ENCODE measurements around the gene YBEY.
A peak's percentile ranks its signal among the peaks of the same experiment; 100 is the strongest.
"Not testable (repeated sequence)": the region's sequence is repeated elsewhere in the genome, so short reads cannot be mapped to it uniquely, and the experiment has no call there.

Gene YBEY

GRCh38 chr21:46285761-46286647 lies at the start of gene YBEY:
Gene YBEY (plus strand): TSS chr21:46286342. CDS start chr21:46286914, 572 bp downstream.
- peak; percentile 87 for DNase-seq (ENCODE audit: low read depth)

DNA sequence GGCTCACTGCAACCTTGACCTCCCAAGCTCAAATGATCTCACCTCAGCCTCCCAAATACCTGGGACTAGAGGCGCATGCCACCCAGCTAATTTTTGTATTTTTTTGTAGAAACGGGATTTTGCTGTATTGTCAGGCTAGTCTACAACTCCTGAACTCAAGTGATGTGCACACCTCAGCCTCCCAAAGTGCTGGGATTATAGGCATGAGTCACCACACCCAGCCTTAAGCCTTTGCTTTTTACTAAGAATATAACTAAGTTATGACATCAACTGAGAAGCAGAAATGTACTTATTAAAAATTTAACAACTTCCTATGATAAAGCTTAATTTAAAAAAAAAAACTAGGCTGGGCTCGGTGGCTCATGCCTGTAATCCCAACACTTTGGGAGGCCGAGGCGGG lies 48.7 kb upstream of the YBEY start:
- no peak for DNase-seq (ENCODE audit: low read depth)

GRCh38 chr21:46239817-46240325 lies 46.3 kb upstream of the YBEY start:
- no peak for DNase-seq (ENCODE audit: low read depth)

GRCh38 chr21:46241577-46241976 lies 44.6 kb upstream of the YBEY start:
- DNase-seq (ENCODE audit: low read depth) = not testable (repeated sequence)

GRCh38 chr21:46243325-46243724 lies 42.8 kb upstream of the YBEY start:
- DNase-seq (ENCODE audit: low read depth) = no peak

DNA sequence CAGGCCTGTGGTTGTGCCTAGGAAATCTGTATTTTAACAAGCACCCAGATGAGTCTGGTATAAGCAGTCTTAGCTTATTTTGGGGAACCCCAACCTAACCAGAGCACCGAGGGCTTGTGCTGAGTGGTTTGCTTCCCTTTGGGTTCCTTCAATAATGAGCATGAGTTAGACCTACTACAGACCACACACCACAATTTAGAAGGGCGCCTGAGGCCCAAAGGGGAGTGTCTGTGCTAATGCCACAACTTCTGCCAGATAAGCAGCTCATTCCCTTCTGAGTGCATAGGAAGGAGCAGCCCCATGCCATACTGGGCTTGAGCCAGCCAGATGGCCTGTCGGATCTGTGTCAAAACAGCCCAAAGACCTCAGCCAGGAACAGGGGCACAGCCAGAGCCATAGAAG lies 42.2 kb upstream of the YBEY start:
- DNase-seq (ENCODE audit: low read depth) = no peak

- no peak for DNase-seq (ENCODE audit: low read depth)
Observed at GRCh38 chr21:46244602-46245001, 41.5 kb upstream of the YBEY start.

- DNase-seq (ENCODE audit: low read depth) = no peak
Observed at GRCh38 chr21:46245213-46245915, 40.8 kb upstream of the YBEY start.

DNA sequence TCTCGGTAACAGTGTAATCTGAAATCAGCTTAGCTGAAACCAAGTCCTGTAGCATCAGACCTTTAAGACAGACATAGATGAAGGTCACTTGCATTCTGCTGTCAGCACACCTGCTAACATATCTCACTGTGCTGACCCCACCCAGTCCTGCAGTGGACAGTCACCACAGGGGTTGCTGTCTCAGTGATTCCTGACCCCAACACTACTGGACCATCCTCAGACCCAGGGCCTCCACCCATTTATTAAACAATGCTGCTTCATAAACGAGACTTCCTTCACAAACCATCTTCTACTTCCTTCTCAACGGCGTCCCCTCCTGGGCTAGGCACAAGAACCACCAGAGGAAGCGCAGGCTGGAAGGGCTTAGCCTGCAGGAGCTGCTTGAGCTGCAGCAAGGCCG lies 39.8 kb upstream of the YBEY start:
- DNase-seq (ENCODE audit: low read depth) = no peak

GRCh38 chr21:46247699-46248421 lies 38.3 kb upstream of the YBEY start:
- DNase-seq (ENCODE audit: low read depth) = no peak

DNA sequence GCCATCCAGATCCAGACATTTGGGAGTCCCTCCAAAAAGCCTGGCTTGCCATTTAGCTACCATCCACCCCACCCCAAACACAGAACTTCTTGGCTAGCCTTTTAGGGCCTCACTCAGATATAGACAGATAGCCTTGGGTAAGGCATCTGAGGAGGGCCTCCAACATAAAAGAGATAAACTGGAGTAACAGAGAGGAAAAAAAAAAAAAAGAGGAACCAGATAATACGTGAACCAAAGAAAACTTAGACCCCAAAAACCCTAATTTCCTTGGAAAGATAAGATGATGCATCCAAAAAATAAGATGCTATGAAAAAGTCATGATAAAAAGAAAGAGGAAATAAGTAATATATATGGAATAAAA lies 37.7 kb upstream of the YBEY start:
- DNase-seq (ENCODE audit: low read depth) = no peak

GRCh38 chr21:46248827-46249226 lies 37.3 kb upstream of the YBEY start:
- no peak for DNase-seq (ENCODE audit: low read depth)

DNA sequence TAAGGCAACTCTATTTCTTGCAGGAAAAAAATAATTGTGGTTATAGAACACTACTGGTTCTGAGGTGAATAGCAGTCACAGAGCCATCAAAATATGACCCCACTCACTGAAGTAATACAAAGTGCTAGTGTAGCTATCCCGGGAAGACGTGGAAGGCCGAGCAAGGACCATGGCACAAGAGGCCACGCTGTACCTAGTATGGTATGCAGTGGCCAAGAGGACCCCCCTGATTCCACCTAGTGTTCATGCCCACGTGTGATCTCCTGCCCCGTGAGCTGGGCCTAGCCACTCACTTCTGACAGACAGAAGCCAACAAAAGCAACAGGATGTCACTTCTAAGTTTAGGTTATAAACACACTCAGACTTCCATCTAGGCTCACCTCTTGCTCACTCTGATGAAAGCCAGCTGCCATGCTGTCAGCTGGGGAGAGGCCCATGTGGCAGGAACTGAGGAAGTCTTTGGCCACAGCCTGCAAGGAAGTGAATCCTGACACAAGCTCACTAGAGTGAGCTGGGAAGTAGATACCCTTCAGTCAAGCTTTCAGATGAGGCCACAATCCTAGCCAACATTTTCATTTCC lies 35.9 kb upstream of the YBEY start:
- no peak for DNase-seq (ENCODE audit: low read depth)

- DNase-seq (ENCODE audit: low read depth) = no peak
Observed at GRCh38 chr21:46252840-46253239, 33.3 kb upstream of the YBEY start.

- DNase-seq (ENCODE audit: low read depth) = peak; percentile 24
Observed at GRCh38 chr21:46253610-46254124, 32.5 kb upstream of the YBEY start.

DNA sequence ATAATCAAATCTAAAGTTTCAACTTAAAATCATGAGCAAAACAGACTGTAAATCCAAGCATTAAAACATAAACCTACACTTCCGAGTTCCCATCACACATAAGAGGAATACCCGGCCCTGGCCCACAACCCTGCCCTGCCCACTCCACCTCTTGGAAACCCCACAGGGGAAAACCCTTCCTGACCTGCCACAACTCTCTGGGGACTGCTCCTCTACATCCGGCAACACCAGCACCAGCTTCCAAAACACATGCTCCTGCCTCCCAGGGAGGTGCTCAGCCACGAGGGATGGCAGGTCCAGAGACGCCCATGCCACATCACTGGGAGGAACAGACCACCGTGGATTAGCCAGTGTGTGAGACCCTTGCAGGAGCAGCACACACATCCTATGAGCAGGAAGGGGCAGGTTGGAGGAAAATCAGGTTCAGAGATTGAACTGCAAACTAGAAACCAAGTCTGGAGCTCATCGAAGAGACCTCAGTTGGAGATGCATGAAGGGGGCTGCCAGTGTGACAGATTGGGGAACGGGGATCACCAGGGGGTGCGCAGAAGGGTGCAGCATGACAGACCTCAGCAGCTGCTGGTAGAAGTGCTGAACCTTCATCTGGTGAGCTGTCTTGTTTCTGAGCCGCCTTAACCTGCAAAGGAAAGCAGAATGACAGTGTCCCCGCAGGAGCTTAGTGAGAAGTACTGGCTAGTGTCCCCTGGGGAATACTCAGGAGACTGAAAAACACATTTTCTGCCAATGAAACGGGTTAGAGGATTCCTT lies 31.8 kb upstream of the YBEY start:
- DNase-seq (ENCODE audit: low read depth) = no peak

DNA sequence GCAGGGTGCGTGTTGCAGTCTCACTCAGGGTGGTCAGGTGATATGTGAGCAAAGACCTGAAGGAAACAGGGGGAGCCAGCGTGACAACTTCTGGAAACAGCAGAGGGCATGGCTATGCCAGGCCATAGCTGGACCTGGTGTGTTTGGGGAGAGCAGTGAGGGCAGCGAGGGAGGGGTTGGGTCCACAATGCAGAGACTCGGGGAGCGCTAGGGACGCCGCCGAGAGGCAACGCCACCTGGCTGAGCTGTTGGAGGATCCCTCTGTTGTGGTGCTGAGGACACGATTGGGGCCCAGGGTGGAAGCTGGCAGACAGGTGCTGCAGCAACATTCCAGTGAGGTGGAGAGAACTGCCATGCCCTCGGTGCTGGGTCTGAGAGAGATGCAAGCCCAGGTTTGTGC lies 31.0 kb upstream of the YBEY start:
- DNase-seq (ENCODE audit: low read depth) = no peak

- no peak for DNase-seq (ENCODE audit: low read depth)
Observed at GRCh38 chr21:46255758-46256337, 30.3 kb upstream of the YBEY start.

DNA sequence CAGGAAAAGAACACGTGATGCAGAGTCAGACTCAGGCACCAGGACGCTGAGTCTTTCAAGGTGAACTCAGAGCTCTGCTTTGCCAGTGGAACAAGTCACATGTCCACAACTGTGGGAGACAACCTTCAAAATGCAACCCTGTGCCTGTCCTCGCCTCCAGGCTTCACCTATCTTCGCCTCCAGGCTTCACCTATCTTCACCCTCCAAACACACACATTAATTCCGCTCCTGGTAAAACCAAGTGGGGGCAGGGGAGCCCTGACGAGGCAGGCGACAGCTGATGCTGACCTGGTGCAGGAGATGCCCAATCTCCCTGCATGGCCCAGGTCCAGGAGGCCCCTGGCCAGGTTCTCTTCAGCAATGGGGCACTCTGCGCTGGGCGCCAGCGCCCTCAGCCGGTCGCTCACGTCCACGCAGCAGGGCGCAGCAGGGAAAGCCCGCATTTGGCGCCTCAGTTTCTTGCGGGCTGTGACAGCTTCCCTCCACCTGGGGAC lies 29.6 kb upstream of the YBEY start:
- no peak for DNase-seq (ENCODE audit: low read depth)

DNA sequence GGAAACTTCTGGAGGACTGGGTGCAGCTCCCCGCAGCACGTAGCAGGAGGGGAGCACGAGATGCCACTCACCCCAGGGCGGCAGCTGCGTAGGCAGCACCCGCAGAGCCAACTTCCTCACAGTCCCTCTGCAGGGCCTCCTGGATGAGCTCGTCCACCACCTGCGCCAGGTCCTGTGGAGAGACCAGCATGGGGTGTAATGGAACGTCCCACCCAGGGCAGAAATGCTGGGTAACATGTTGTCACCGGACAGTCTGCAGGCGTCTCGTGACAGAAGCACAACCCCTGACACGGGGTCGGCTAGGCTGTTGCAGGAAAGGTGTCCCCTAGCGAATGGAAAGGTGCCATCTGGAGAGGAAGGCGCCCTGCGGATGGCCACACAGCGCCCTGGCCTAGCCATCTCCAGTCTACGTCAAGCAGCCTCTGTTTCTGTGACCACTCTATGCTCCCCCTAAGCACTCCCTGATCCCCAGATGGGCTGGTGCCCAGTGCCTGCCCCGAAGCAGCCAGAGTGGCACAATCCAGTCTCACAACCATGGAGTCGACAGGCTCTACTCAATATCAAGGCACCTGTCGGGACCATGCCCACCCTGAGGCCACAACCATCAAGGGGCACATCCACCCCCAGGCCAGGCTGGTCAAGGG lies 22.0 kb upstream of the YBEY start:
- no peak for DNase-seq (ENCODE audit: low read depth)

Measured in activated T-cell treated with anti-CD3 and anti-CD28 coated beads for 48 hours (primary cell).